ENCODE data around the gene MRTO4.
A peak's percentile ranks its signal among the peaks of the same experiment; 100 is the strongest.
"Not testable (repeated sequence)": the region's sequence is repeated elsewhere in the genome, so short reads cannot be mapped to it uniquely, and the experiment has no call there.

MRTO4 gene

DNA sequence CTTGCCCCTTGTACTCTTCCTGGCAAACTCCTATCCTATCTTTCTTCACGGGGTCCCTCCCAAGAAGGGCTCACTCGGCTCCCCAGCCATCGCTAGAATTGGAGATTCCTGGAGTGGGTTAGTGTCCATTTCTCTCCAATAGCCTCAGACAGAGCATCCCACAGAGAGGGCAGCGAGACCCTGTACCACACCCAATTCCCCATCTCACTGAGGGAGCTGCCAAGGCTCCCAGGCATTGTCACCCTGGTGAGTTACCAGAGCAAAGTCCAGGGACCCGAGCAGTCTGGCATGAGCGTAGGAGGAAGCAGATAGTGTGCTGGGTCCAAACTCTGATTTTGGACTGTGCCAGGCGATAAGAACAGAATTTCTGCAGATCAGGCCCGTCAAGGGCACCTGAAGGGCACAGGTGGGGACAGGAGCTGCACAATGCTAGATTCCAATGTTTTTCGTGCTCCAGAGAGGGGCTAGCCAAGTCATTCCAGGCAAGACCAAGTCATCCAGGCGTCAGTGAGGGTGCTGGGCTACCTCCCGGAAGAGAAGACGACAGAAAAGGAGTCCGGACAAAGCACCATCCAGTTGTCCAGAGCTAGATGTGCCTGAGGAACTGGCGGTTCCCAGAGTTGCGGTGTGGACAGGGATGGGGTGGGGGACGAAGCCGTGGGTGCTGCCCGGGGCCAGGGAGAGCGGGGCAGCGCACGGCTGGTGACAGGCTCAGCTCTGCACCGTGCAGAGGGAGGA lies 21.7 kb downstream of the MRTO4 start:
- no peak for DNase-seq

DNA sequence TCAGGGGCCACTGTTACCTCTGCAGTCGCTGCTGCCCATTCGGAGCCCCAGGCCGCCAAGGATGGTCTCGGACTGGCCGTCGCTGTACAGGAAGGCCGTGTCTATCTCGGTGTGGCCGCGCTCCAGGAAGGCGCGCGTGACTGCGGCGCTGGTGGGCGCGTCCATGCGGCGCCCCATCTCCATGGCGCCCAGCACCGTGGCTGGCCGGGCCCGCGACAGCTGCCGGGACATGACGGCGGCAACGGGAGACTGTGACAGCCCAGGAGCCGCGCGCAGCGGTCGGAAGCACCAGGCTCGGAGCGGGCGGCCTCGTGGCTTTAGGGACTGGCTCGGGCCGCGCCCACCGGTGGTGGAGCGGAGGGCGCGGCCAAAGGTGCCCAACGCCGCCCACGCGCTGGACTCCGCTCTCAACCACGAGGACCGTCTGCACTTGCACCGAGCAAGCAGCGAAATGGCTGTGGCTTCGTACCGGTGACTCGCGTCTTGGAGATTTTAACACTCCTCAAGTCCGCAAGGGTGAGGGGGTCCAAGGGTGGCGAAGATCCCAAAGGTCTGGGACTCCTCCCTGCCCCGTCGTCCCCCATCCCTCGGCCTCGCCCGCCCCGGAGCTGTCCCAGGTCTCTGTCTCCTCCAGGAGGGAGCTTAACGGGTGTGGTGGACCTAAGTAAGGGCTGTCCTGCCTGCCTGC lies 22.4 kb downstream of the MRTO4 start:
- DNase-seq: not testable (repeated sequence)

DNA sequence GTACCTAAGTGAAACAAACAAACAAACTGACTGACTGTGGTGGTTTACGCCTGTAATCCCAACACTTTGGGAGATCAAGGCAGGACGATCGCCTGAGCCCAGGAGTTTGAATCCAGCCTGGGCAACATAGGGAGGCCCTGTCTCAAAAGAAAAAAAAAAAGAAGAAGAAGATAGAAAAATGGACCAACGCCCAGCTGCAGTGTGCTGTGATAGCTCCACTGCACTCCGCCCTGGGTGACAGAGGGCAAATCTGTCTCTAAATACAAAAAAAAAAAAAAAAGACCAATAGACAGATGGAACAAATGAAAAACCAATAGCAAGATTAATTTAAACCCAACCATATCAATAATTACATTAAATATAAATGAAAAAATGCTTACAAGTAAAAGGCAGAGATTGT lies 23.0 kb downstream of the MRTO4 start:
- no peak for DNase-seq

DNA sequence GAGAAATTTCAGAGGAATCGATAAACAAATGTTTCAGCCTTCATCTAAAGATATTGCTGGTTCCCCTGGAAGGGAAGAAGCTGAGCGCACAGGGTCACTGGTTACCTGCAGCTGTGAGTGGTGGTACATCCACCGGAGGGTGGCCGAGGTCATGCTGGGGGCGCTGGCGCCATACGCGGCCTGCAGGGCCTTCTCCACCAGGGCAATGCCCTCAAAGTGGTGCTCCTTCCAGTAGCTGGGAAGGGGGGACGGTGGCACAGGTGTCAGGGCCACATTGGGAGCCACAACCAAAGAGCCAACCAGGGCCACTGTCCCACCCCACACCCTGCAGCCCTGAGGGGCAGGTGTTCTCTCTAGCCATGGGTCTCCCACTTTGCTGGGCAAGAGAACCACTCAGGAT lies 32.3 kb downstream of the MRTO4 start:
- no peak for DNase-seq

DNA sequence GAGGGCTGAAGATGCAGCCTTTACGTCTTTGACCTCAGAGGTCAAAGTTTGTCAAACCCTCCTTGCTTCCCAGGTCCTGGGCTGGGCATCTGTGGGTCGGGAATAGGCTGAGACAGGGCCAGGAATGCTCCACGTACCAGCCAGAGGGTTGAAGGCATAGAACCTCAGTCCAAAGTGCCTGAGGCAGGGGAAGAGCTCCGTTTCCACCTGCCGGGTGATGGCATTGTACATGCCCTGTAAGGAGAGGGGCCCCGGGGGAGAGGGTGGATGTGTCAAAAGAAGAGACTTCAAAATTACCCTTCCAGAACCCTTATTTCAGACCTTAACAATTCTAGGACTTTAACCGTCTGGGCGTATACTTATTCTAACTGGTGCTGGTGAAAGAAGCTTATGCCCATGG lies 33.3 kb downstream of the MRTO4 start:
- no peak for DNase-seq

DNA sequence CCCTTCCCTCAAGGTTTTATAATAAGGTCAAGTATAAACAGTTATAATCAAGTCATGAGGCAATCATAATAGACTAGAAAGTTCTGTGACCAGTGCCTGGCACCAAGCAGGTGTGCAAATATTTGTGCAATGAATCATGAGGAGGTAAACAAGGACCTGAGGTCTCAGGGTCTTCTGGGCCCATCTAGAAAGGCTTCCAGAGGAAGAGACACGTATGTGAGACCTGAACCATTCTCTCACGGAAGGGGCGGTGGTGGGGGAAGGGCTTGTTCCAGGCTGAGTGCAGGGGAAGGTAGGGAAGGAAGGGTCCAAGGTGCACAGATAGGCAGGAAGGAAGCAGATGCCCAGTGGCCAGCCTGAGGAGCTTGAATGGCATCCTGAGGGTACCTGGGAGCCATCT lies 33.8 kb downstream of the MRTO4 start:
- not testable (repeated sequence) for DNase-seq

DNA sequence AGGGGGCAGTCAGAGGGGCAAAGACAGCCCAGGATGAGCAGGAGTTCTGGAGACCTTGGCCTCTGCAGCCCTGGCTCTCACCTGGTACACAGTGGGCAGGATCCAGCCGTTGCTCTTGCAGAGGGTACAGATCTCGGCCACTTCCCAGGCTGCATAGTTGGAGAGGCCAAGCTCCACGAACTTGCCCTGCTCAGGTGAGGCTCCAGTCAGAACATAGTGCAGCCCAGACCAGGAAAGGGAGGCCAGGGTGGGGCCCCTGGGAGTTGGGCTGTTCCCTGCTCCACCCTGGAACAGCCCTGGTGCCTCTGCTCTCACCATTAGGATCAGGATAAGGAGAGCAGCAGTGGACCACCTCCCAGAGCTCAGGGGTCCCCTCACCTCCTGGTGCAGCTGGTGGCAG lies 34.2 kb downstream of the MRTO4 start:
- DNase-seq: not testable (repeated sequence)

DNA sequence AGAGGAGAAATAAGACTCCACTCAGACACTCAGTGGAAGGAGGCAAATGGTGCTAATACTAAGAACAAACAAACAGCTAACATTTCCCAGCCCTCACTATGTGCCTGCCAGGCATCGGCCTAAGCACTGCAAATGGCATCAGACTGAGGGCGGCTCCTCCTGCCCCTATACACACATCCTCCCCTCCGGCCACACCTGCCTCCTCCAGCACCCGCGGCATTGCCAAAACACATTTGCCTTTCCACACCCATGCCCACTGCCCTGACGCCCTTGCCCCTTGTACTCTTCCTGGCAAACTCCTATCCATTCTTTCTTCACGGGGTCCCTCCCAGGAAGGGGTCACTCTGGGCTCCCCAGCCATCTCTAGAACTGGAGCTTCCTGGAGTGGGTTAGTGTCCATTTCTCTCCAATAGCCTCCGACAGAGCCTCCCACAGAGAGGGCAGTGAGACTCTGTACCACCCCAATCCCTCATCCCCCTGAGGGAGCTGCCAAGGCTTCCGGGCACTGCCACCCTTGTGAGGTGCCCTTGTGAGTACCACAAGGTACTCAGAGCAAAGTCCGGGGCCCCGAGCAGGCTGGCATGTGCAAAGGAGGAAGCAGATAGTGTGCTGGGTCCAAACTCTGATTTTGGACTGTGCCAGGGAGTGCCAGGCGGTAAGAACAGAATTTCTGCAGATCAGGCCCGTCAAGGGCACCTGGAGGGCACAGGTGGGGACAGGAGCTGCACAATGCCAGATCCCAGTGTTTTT lies 36.0 kb downstream of the MRTO4 start:
- DNase-seq: no peak

DNA sequence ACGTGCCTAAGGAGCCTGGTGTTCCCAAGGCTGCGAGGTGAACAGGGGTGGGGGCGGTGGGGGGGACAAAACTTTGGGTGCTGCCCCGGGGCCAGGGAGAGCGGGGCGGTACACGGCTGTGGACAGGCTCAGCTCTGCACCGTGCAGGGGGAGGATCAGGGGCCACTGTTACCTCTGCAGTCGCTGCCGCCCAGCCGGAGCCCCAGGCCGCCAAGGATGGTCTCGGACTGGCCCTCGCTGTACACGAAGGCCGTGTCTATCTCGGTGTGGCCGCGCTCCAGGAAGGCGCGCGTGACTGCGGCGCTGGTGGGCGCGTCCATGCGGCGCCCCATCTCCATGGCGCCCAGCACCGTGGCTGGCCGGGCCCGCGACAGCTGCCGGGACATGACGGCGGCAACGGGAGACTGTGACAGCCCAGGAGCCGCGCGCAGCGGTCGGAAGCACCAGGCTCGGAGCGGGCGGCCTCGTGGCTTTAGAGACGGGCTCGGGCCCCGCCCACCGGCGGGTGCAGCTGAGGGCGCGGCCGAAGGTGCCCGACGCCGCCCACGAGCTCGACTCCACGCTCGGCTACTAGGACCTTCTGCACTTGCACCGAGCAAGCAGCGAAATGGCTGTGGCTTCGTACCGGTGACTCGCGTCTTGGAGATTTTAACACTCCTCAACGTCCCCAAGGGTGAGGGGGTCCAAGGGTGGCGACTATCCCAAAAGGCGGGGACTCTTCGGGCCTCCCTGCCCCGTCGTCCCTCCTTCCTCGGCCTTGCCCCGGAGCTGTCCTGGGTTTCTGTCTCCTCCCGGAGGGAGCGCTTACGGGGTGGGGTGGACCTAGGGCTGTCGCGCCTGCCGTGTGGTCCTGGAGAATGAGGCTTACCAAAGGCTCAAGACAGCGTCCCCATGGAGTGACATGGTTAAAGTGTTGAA lies 37.0 kb downstream of the MRTO4 start, which contains the start of gene AKR7A3:
TSS of gene AKR7A3 (minus strand) at position 447 of the 918 bp plus-strand sequence. CDS start at position 386, 61 bp downstream.
- DNase-seq: peak; percentile 75

DNA sequence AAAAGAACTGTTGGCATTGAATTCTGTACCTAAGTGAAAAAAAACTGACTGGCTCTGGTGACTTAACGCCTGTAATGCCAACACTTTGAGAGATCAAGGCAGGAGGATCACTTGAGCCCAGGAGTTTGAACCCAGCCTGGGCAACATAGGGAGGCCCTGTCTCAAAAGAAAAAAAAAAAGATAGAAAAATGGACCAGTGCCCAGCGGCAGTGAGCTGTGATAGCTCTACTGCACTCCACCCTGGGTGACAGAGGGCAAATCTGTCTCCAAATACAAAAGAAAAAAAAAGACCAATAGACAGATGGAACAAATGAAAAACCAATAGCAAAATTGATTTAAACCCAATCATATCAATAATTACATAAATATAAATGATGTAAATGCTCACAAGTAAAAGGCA lies 37.6 kb downstream of the MRTO4 start:
- no peak for DNase-seq

DNA sequence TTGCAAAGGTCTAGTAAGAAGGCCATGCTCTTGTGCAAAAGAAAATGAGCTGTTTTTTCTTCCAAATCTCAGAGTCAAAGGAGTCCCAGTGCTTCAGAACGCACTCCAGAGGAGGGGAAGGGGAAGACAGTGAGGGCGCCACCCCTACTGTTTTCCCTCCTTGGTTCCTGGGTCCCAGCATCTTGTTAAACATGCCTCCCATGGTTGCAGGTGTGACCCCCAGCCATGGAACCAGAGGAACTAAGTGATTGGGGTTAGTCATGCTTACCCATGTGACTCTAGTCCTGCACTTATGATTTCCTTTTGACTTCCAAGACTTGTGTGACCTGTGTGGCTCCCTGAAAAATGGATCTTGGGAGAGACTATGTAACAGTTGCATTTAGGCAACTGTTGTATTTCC lies 43.0 kb downstream of the MRTO4 start:
- no peak for DNase-seq

DNA sequence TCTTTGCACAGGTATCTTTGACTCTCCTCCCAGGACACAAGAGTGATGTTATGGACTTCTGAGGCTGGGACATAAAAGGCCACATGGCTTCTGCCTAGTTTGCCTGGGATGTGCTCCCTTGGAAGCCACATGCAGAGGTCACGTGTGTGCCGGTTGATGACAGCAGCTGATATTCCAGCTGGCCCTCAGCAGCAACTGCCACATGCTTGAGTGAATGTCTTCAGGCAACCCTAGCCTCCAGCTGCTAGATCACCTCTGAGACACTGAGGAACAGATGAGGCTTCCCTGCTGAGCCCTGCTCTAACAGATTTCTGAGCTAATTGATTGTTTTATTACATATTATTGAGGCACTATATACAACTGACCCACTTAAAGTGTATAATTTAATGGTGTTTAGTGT lies 48.6 kb downstream of the MRTO4 start:
- no peak for DNase-seq

DNA sequence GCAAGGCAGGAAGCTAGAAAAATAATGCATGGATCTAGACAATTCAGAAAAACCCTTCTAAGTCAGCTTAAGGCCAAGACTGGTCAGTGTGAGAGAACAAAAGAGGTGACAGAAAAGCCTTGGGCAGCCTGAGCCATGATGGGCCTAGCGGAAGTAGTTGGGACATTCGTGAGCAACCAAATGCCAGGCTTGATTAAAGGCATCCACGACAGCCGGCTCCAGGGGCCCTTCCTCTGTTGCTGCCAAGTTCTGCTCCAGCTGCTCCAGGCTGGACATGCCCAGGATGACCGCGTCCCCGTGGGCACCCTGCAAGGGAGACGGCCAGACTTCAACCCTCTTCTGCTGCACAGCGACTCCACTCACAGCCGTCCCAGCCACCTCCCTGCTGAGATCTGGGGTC lies 52.5 kb downstream of the MRTO4 start:
- not testable (repeated sequence) for DNase-seq

DNA sequence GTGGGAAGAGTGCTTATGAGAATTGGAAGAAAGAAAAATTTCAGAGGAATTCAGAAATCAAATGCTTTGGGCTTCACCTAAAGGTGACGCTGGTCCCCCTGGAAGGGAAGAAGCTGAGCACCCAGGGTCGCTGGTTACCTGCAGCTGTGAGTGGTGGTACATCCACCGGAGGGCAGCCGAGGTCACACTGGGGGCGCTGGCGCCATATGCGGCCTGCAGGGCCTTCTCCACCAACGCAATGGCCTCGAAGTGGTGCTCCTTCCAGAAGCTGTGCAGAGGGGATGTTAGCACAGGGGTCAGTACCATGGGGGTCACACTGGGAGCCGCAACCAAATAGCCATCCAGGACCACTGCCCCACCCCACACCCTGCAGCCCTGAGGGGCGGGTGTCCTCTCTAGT lies 54.3 kb downstream of the MRTO4 start:
- DNase-seq: no peak

DNA sequence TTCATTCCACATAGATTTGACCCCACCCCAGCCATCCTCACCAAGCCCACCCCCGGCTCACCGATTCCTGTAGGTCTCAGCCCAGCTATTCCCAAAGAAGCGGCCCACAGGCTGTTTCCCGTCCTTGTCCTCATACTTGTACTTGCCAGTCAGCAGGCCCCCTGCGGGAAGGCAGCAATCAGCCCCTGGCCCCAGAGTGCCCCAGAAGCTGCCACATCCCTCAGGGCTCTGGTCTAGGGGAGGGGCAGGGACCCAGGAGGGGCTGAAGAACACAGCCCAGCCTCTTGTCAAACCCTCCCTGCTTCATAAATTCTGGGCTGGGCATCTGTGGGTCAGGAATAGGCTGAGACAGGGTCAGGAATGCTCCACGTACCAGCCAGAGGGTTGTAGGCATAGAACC lies 55.3 kb downstream of the MRTO4 start:
- DNase-seq: no peak

DNA sequence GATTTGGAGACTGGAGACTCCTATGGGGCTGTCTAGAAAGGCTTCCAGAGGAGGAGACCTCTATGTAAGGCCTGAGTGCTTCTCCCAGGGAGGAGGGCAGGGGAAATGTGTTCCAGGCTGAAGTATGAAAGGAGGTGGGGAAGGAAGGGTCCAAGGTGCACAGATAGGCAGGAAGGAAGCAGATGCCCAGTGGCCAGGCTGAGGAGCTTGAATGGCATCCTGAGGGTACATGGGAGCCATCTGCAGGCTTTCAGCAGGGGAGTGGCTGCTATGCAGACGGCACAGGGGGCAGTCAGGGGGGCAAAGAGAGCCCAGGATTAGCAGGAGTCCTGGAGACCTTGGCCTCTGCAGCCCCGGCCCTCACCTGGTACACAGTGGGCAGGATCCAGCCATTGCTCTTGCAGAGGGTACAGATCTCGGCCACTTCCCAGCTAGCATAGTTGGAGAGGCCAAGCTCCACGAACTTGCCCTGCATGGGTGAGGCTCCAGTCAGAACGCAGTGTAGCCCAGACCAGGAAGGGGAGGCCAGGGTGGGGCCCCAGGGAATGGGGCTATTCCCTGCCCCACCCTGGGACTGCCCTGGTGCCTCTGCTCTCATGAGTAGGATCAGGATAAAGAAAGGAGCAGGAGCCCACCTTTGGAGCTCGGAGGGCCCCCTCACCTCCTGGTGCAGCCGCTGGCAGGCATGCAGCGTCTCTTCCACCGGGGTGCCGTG lies 56.3 kb downstream of the MRTO4 start:
- DNase-seq: no peak

DNA sequence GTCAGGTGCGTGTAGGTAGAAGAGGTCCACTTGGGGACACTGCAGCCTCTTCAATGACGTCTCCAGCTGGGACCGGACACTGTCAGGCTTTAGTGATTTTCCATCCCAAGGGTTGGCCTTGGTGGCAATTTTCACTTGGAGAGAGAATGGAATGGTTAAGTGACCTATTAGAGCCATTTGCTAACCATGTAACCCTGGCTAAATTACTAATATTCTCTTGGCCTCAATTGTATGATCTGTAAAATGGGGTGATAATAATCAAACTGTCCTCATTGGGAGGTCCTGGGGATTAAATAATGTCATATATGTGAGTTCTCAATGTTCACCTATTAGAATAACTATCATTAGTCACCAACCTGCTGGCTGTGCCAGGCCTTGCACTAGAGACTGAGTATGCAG lies 56.9 kb downstream of the MRTO4 start:
- no peak for DNase-seq

DNA sequence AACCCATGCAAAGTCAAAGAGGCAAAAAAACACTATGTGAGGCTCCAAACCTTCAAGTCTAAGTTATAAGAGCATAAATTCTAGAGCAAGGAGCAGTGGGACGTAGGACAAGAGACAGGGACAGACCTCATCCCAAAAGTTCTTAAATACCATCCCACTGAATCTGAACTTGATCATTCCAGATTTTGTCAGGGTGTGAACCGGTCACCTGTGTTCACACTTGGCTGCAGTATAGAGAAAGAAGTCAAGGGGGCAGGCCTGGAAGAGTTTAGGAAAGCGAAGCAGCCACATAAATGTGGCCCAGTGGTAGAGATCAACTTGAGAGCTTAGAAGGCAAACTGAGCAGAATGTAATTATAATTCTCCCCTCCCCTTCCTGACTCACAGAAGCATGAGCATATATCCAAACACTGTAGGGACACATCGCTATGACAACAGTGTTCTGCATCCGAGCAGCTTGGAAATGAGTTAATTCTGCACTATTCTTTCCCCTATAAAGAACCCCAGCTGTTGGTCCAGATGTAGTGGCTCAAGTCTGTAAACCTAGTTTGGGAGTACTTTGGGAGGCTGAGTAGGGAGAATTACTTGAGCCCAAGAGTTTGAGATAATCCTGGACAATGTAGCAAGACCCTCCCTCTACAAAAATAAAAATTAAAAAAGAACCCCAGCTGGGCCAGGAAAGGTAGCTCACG lies 57.7 kb downstream of the MRTO4 start:
- no peak for DNase-seq
